Measurements from ENCODE around the gene MFSD2B.
"Not testable (repeated sequence)": the region's sequence is repeated elsewhere in the genome, so short reads cannot be mapped to it uniquely, and the experiment has no call there.

Gene MFSD2B

DNA sequence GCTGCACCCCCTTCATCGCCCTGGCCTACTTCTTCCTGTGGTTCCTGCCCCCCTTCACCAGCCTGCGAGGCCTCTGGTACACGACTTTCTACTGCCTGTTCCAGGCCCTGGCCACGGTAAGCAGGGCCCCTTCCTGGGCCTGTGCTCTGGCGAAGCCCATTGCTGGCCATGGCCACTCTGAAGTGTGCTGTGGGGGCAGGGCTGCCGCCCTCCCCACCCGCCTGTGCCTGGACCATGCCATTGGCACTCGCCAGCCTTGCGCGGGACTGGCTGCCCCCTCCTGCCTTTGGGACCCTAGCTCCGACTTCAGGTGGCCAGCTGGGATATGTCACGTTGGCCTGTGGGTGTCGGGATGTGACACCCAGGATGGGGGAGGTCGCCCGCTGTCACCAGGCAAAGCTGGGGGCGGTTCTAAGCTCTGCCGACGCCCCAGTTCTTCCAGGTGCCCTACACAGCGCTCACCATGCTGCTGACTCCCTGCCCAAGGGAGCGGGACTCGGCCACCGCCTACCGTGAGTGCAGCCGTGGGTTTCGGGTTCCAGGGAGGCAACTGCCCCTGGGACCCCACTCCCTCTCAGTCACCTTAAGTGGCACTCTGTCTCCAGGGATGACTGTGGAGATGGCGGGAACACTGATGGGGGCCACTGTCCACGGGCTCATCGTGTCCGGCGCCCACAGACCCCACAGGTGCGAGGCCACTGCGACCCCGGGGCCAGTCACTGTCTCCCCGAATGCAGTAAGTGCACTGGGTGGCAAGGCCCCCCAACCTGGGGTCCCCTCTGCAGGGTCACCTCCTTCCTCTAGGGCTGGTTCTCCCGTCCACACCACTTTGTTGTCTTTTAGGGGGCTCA lies 7.2 kb downstream of the MFSD2B start:
- H3K4me3 ChIP-seq (ENCODE audit: low read depth, low read length), result no peak overlapping the region
- no peak for DNase-seq (ENCODE audit: low read depth)

DNA sequence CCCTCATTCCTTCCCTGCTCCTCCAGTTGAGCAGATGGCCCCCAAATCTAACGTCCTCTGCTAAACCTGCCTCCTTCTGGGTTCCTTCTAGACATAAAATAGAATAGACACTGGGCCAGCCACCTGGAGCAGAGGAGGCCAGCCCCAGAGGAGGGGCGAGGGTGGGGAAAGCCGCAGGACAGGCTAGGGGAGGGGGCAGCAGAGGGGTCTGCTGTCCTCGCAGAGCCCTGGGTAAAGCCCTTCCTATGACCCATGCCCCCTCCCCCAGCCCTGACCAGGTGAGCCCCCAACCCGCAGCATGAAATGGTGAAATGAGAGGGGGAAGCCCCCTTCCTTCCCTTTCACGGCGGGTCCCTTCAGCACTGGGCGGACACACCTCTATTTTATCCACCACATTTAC lies 7.8 kb downstream of the MFSD2B start:
- no peak overlapping the region for H3K4me3 ChIP-seq (ENCODE audit: low read depth, low read length)
- no peak for DNase-seq (ENCODE audit: low read depth)

DNA sequence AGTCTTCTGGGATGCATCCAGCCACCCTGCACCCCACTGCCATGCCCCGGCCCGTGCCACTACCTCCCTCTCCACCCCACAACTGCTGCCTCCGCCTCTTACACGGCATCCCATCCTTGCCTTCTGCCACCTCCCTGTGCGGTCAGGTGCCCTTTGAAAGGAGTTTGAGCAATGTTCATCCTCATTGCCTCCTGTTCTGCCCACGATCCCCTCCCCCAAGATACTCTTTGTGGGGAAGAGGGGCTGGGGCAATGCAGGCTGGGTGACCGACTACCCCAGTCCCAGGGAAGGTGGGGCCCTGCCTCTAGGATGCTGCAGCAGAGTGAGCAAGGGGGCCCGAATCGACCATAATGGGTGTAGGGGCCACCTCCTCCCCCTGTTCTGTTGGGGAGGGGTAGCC lies 8.4 kb downstream of the MFSD2B start:
- DNase-seq (ENCODE audit: low read depth), result no peak

DNA sequence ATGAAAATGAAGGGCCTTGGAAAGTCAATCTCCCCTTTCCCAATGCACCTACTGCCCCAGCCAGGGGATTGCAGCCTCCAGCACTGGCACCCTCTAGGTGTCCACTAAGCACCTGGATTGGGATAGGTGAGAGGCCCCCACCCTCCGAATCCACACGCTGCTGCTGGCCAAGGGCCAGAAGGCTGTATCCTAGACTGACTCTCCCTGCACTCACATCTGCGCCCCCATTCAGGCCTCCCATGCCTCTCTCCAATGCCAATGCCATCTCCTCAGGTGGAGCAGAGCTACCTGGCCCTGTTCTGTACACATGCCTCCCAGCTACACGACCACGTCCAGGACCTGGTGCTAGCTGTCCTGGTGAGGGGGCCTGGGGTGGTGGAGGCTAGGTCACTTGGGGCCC lies 9.8 kb downstream of the MFSD2B start:
- no peak for DNase-seq (ENCODE audit: low read depth)
- no peak overlapping the region for H3K4me3 ChIP-seq (ENCODE audit: low read depth, low read length)

More for the DNA sequence above, 8.4 kb downstream of the MFSD2B start:
- H3K4me3 ChIP-seq (ENCODE audit: low read depth, low read length), result no peak overlapping the region

DNA sequence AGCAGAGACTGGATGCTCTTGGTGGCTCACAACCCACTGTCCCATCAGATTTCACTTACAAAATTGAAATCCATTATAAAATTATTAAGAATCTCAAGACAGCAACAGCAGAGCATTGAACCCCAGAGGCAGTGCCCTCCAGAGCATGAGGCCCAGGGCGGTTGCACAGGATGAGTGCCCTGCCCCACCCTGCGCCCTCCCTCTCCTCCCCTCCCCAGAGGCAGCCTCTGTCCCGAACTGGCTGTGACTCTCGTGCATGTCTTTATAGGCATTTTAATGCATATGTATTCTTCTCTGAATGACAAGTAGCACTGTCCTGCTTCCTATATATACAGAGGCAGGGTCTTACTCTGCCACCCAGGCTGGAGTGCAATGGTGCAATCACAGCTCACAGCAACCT lies 10.4 kb downstream of the MFSD2B start:
- DNase-seq (ENCODE audit: low read depth), result no peak
- H3K4me3 ChIP-seq (ENCODE audit: low read depth, low read length), result no peak overlapping the region

DNA sequence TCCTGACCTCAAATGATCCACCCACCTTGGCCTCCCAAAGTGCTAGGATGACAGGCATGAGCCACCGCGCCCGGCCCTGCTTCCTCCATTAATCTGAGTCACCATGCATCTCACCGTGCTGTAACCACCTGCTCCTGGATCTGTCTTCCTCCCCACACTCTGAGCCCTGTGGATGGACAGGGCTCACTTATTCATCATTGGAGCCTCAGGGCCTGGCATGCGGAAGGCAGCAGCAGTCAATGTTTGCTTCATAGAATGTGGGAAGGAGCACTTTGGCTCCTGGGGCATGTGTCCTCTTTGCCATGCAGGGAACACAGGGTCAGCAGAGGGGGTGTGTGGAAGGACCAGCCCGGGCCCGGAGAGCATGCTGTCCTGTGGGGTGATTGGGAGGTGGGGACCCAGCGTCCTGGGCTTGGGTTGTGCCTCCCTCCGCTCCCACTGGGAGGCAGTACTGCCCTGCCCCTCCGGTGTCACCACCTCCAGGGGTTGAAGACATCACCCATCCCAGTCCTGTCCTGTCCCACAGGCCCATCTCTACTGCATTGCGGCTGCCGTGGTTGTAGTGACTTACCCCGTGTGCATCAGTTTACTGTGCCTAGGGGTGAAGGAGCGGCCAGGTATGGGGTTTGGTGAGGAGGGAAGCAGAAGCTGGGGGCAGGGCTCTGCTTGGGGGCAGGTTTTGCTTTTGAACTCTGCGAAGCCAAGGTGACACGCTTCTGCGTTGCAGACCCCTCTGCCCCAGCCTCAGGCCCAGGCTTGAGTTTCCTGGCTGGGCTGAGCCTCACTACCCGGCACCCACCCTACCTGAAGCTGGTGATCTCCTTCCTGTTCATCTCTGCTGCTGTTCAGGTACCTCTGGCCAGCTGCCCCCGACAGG lies 11.5 kb downstream of the MFSD2B start:
- H3K4me3 ChIP-seq (ENCODE audit: low read depth, low read length), result no peak overlapping the region
- no peak for DNase-seq (ENCODE audit: low read depth)

DNA sequence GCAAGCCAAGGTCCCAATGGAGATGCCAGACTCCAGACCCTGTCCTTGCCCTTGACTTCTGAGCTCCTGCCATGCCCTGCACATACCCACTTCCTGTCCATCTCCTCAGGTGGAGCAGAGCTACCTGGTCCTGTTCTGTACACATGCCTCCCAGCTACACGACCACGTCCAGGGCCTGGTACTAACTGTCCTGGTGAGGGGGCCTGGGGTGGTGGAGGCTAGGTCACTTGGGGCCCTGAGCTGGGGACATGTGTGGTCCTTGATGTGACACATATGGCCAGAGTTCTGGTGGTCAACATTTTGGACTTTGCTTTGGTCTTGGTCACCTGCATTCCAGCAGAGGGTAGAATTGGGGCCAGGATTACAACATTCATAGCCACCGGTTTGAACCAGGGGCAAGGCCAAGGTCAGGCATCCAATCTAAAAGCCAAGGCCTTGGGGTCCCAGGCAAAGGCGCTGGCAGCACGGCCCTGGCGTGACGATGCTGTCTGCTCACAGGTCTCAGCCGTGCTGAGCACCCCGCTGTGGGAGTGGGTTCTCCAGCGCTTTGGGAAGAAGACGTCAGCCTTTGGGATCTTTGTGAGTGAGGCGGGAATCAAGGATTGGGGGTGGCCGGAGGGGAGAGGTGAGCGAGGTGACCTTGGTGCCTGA lies 12.6 kb downstream of the MFSD2B start:
- DNase-seq (ENCODE audit: low read depth), result no peak
- no peak overlapping the region for H3K4me3 ChIP-seq (ENCODE audit: low read depth, low read length)

DNA sequence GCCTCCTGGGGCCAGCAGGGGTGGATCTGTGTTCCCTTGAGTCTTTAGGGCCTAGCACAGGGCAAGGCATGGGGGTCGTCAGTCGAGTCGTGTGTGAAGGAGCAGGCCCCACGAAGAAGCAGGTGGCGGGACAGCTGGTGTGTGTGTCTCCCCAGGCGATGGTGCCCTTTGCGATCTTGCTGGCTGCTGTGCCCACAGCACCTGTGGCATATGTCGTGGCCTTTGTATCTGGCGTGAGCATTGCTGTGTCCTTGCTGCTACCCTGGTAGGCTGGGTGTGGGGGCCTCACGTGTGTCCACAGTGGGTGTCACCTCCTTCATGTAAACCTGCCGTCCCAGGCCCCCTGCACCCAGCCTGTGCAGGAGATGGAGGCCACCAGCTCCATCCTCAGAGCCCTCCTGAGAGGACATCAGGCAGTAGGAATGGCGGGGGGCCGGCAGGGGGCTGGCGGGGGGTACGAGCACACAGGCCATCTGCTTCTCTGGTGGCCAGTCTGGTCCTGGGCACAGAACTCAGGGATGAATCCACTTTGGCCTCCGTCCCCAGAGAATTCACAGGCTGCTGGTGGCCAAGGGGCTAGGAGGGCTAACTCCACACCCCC lies 13.2 kb downstream of the MFSD2B start:
- no peak for DNase-seq (ENCODE audit: low read depth)
- no peak overlapping the region for H3K4me3 ChIP-seq (ENCODE audit: low read depth, low read length)

DNA sequence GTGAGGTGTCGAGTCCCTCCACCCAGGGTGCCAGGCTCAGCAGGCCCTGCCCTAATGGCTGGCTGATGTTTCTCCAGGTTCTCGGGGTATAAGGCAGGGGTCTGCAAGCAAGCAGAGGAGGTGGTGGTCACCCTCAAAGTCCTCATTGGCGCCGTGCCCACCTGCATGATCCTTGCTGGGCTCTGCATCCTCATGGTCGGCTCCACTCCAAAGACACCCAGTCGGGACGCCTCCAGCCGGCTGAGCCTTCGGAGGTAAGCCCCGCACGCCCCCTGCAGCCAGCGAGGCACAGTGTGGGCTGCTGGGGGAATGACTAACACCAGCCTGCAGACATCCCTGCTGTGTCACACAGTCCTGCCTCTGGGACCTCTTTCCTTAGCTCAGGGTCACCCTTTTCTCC lies 14.1 kb downstream of the MFSD2B start:
- H3K4me3 ChIP-seq (ENCODE audit: low read depth, low read length), result no peak overlapping the region
- DNase-seq (ENCODE audit: low read depth), result no peak

DNA sequence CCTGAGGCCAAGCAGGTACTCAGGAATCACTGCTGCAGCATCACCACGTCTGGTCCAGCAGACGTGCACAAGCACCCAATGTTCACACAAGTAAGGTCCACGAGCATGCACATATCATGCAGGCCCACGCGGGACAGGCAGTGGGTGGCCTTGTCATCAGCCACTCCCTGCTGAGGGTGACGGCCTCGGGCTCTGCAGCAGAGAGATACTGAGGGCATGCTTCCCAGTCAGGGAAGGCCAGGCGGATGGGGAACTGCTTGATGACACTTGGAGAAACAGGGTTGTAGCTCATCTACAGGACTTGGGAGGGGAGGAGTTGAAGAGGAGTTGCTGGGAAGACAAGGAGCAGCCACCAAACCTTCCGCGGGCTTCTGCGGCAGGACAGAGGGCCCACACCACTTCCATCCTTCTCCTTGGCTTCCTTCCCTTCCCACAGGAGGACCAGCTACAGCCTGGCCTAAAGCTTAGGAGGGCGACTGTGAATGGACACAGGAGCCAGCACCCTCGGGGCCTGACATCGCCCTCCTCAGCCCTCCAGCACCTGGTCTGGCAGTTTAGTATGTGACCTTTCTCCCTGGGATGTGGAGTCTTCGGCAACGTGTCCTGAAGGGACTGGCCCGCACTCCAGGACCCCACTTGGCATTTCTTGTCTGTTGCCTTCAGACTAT lies 15.2 kb downstream of the MFSD2B start:
- no peak overlapping the region for H3K4me3 ChIP-seq (ENCODE audit: low read depth, low read length)
- no peak for DNase-seq (ENCODE audit: low read depth)

DNA sequence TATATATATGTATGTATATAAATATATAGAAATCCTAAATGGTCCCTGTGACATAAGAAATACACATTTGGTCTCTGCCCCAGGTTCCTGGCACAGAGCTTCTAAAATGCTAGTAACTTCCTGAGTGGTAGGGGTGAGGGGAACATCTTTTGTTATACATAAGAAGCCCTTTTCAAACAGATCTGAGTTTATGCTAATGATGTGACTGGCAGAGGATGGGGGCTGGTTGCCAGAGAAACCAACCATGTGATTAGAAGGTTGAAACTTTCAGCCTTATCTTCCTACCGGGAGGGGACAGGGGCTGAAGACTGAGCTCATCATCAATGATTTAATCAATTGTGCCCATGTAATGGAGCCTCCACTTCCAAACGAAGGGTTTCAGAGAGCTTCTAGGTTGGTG lies 16.3 kb downstream of the MFSD2B start:
- DNase-seq (ENCODE audit: low read depth), result no peak
- no peak overlapping the region for H3K4me3 ChIP-seq (ENCODE audit: low read depth, low read length)

DNA sequence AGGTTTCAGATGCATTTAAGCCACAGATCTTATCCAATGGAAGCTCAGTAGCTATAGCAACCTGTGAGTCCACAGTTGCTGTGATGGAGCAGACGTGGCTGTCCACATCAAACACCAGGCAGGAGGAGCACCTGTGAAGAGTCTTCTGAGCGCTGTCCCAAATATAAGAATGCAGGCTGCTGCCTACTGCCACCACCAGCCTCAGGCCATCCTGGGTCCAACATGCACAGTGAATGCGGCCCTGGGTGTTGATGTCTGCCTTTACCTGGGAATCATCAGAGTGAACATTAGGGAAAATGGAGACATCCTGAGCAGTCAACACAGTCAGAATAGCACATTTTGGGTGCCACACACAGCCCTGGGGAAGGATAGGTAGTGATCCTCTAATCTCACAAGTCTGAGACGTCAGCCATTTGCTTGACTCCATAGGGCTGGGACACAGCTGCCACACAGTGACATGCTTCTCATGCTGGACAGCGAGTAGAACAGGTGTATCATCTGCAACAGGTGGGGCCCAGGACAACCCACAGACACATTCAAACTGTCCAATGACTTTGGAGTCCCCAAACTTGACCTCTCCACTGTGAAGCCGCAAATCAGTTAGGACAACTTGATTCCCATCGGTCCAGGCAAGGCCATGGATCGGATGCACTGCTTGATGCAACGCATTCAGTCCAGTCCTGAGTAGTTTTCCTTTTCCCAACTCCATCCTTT lies 29.1 kb downstream of the MFSD2B start:
- no peak for DNase-seq (ENCODE audit: low read depth)
- H3K4me3 ChIP-seq (ENCODE audit: low read depth, low read length), result no peak overlapping the region

DNA sequence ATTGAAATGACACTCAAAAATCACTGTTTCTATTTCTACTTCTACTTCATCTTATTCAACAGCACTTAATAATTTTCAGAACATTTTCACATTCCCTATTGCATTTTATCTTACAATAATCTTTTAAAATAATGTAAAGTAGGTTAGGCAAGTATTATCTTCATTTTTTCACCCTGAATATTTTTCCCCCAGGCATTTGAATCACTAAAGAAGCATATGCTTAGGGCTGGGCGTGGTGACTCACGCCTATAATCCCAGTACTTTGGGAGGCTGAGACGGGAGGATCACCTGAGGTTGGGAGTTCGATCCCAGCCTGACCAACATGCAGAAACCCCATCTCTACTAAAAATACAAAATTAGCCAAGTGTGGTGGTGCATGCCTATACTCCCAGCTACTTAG lies 30.6 kb downstream of the MFSD2B start:
- H3K4me3 ChIP-seq (ENCODE audit: low read depth, low read length), result no peak overlapping the region

DNA sequence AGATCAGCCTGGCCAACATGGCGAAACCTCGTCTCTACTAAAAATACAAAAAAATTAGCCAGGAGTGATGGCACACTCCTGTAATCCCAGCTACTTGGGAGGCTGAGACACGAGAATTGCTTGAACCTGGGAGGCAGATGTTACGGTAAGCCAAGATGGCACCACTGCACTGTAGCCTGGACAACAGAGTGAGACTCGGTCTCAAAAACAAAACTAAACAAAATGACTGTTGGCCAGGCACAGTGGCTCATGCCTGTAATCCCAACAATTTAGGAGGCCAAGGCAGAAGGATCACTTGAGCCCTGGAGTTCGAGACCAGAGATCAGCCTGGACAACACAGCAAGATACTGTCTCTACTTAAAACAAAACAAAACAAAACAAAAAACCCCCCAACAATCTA lies 33.2 kb downstream of the MFSD2B start:
- DNase-seq (ENCODE audit: low read depth); H3K4me3 ChIP-seq (ENCODE audit: low read depth, low read length): not testable (repeated sequence)

More for the DNA sequence above, 30.6 kb downstream of the MFSD2B start:
- no peak for DNase-seq (ENCODE audit: low read depth)

DNA sequence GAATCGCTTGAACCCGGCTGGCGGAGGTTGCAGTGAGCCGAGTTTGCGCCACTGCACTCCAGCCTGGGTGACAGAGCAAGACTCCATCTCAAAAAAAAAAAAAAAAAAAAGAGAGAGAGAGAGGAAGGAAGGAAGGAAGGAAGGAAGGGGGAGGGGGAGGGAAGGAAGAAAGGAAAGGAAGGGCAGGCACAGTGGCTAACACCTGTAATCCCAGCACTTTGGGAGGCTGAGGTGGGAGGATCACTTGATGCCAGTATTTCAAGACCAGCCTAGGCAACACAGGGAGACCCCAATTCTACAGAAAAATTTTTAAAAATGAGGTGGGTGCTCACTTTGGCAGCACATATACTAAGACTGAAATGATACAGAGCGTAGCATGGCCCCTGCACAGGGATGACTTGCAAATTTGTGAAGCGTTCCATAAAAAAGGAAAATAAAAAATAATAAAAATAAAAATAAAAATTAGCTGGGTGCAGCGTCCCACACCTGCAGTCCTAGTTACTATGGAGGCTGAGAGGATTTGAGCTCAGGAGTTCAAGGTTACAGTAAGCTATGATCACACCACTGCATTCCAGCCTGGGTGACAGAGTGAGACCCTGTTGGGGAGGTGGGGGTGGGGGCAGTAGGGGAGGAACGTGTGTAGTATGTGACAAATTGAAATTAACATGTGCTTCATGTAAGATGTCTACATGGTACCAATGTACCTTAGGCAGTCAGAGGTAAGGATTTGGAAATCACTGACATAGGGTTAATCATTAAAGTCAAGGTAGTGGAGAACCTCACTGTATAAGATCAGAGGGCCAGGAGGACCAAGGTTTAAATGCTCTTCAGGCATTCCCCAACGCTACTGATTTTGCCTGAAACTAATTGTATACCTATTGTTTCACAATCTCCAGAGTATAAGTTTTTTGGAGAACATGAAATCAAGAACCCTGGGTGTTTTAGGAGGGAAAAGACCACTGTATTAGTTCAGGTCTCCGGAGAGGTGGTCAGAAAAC lies 35.9 kb downstream of the MFSD2B start:
- DNase-seq (ENCODE audit: low read depth), result no peak
- peak overlapping the region; percentile 90 for H3K4me3 ChIP-seq (ENCODE audit: low read depth, low read length)

DNA sequence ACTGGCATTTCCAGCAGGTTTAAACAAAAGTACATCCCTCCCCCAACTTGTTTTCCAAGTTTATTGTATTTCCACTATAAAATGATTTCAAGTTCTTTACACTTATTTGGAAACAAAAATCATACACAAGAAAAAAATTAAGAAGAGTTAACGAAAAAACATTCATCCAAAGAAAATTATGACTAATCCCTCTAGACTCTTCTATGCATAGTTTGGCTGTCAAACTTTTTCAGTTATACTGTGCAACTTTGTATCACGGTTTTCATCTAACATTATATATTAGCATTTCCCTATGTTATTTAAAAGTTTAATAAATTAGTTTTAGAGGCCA lies 36.7 kb downstream of the MFSD2B start:
- peak overlapping the region; percentile 90 for H3K4me3 ChIP-seq (ENCODE audit: low read depth, low read length)
- no peak for DNase-seq (ENCODE audit: low read depth)

DNA sequence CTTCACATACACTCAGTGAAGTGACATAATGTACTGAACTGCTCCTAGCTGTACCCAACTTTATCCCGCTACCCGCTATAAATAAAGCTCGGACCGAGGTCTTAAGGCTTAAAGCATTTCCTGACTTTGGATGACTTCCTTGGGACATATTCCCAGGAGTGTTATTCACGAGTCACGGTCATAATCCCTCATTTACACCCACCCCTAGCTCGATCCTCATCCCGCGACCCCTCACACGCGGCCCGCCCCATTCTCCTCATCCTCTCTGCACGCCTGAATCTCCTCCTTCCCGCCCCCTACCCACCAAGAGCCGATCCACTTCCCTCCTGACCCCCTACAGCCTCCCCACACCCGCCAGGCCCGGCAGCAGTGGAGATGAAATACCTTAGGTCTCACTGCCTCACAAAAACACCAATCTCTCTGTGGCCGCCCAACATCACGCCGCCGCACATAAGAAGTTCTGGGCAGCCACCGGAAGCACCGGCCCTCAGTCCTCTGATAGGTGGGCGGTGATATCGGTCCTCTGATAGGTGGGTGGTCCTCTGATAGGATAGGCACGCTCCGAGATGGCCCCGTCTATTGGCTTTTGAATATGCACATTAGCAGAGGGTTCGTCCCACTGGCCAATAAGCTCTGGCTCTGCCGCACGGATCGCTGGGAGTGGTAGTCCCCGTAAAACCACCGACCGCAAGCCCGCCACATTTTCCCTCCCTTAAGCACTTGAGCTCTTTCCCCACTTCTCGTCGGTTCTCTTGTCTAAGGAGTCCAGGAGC lies 37.2 kb downstream of the MFSD2B start, which contains the start of gene WDCP:
Gene WDCP, minus strand, starts transcription at position 462 of the 773 bp plus-strand sequence. CDS start 7,897 bp downstream, outside the sequence.
- peak; percentile 97 for DNase-seq (ENCODE audit: low read depth)
- H3K4me3 ChIP-seq (ENCODE audit: low read depth, low read length), result peak within 1 kb of the TSS; percentile 90

Measured in skeletal muscle cell (primary cell).